Measurements from ENCODE around the gene RPUSD1.

DNA sequence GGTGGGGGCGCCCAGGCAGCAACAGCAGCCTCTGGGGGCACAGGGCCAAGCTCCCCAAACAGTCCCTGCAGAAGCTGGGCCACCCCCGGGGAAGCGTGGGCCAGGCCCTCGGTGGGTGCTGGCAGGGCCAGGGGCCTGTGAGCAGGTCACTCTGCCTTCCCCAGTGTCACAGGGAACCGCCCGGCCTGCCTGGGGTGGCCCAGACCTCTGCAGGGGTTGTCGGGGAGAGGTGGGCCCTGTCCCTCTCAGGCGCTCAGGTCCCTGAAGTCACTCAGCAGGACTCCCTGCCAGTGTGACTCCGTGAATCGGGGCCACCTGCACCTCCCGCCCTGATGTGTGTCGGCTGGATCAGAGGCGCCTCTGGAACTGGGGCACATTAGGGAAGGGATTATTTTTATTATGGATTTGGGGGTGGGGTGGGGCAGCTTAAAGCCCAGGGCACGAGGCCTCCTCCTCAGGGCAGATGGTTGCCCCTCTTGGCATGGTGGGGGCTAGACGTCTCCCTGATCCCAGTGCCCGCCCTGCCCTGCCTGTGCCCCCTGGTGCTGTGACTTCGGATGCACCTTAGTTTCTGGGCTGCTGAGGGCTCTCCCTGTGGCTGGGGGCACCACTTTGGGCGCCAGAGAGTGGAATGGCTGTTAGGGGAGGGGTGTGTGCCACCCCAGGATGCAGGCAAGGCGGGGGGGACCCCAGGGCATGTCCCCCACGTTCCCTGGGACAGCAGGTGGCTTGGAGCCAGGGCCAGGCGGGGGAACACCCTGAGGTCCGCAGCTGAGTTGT, 13.6 kb upstream of the RPUSD1 start:
- TF ChIP-seq, protein P1, sequence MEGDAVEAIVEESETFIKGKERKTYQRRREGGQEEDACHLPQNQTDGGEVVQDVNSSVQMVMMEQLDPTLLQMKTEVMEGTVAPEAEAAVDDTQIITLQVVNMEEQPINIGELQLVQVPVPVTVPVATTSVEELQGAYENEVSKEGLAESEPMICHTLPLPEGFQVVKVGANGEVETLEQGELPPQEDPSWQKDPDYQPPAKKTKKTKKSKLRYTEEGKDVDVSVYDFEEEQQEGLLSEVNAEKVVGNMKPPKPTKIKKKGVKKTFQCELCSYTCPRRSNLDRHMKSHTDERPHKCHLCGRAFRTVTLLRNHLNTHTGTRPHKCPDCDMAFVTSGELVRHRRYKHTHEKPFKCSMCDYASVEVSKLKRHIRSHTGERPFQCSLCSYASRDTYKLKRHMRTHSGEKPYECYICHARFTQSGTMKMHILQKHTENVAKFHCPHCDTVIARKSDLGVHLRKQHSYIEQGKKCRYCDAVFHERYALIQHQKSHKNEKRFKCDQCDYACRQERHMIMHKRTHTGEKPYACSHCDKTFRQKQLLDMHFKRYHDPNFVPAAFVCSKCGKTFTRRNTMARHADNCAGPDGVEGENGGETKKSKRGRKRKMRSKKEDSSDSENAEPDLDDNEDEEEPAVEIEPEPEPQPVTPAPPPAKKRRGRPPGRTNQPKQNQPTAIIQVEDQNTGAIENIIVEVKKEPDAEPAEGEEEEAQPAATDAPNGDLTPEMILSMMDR (IDR thresholded peaks at IDR 0.05), result no peak
- TF ChIP-seq ZBTB21 (CRISPR knock-in tag; IDR thresholded peaks at IDR 0.05; ENCODE audit: borderline replicate concordance) (no peak), FOXJ3 (CRISPR knock-in tag; IDR thresholded peaks at IDR 0.05; ENCODE audit: borderline replicate concordance) (no peak), GRHL2 (CRISPR knock-in tag; IDR thresholded peaks at IDR 0.05; ENCODE audit: insufficient replicate concordance, severe bottlenecking) (no peak), TCF7 (CRISPR knock-in tag; IDR thresholded peaks at IDR 0.05; ENCODE audit: low read depth) (no peak), ELF4 (CRISPR knock-in tag; IDR thresholded peaks at IDR 0.05; ENCODE audit: low read depth) (no peak), ZNF121 (CRISPR knock-in tag; IDR thresholded peaks at IDR 0.05) (no peak), RORB (CRISPR knock-in tag; IDR thresholded peaks at IDR 0.05) (no peak)
- TF ChIP-seq, protein P2, sequence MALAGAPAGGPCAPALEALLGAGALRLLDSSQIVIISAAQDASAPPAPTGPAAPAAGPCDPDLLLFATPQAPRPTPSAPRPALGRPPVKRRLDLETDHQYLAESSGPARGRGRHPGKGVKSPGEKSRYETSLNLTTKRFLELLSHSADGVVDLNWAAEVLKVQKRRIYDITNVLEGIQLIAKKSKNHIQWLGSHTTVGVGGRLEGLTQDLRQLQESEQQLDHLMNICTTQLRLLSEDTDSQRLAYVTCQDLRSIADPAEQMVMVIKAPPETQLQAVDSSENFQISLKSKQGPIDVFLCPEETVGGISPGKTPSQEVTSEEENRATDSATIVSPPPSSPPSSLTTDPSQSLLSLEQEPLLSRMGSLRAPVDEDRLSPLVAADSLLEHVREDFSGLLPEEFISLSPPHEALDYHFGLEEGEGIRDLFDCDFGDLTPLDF (CRISPR knock-in tag; IDR thresholded peaks at IDR 0.05), result no peak
- TF ChIP-seq, protein P3, sequence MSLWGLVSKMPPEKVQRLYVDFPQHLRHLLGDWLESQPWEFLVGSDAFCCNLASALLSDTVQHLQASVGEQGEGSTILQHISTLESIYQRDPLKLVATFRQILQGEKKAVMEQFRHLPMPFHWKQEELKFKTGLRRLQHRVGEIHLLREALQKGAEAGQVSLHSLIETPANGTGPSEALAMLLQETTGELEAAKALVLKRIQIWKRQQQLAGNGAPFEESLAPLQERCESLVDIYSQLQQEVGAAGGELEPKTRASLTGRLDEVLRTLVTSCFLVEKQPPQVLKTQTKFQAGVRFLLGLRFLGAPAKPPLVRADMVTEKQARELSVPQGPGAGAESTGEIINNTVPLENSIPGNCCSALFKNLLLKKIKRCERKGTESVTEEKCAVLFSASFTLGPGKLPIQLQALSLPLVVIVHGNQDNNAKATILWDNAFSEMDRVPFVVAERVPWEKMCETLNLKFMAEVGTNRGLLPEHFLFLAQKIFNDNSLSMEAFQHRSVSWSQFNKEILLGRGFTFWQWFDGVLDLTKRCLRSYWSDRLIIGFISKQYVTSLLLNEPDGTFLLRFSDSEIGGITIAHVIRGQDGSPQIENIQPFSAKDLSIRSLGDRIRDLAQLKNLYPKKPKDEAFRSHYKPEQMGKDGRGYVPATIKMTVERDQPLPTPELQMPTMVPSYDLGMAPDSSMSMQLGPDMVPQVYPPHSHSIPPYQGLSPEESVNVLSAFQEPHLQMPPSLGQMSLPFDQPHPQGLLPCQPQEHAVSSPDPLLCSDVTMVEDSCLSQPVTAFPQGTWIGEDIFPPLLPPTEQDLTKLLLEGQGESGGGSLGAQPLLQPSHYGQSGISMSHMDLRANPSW (CRISPR knock-in tag; conservative IDR thresholded peaks at IDR 0.05; ENCODE audit: low read depth), result no peak
